Ramos (cell line): Measurements from ENCODE around the gene FHL2.

ENCODE experiments used
- in situ Hi-C: fragments of 300-500 bp; cut with MboI; formaldehyde crosslinking; loops from one replicate; pipeline ENCODE4 v1.14.3; 2022; ENCODE audit warnings: low sequenced_read_pairs; ENCODE audit not compliant: unreplicated experiment

FHL2 gene

GRCh38 chr2:105324101-105324500, 74.8 kb downstream of the FHL2 start:
- in situ Hi-C loops = no loop called here

GRCh38 chr2:105323111-105323510, 75.7 kb downstream of the FHL2 start:
- in situ Hi-C loops = no loop called here

GRCh38 chr2:105321875-105322646, 76.8 kb downstream of the FHL2 start:
- in situ Hi-C loops = no loop called here

GRCh38 chr2:105320651-105321215, 78.1 kb downstream of the FHL2 start:
- in situ Hi-C loops = no loop called here

GRCh38 chr2:105317937-105318336, 80.9 kb downstream of the FHL2 start:
- in situ Hi-C loops = no loop called here

- in situ Hi-C loops = no loop called here
These were observed 83.5 kb downstream of the FHL2 start for GRCh38 chr2:105315314-105315713.

GRCh38 chr2:105313877-105314276, 85.0 kb downstream of the FHL2 start:
- in situ Hi-C loops = no loop called here
